ENCODE data around the gene FES.

GRCh38 chr15:90904746-90905145 is 20.4 kb downstream of the FES start:
- TF ChIP-seq CTCF (IDR thresholded peaks at IDR 0.05; ENCODE audit: low read depth, low read length), result no peak
- no peak for TF ChIP-seq POLR2A (IDR thresholded peaks at IDR 0.05; ENCODE audit: extremely low read depth, insufficient read length)
- no peak for TF ChIP-seq MYC (IDR thresholded peaks at IDR 0.05; ENCODE audit: low read depth, low read length)

Data from NB4 (cell line).